HG03139 (cell line): ENCODE data around the gene COL26A1.
"Not testable (repeated sequence)": the region's sequence is repeated elsewhere in the genome, so short reads cannot be mapped to it uniquely, and the experiment has no call there.

Experiments used
- ATAC-seq: cut with Tn5 transposase; IDR thresholded peaks from one replicate; pipeline ENCODE4 v1.9.1; 2021; ENCODE audit not compliant: unreplicated experiment

The COL26A1 gene

DNA sequence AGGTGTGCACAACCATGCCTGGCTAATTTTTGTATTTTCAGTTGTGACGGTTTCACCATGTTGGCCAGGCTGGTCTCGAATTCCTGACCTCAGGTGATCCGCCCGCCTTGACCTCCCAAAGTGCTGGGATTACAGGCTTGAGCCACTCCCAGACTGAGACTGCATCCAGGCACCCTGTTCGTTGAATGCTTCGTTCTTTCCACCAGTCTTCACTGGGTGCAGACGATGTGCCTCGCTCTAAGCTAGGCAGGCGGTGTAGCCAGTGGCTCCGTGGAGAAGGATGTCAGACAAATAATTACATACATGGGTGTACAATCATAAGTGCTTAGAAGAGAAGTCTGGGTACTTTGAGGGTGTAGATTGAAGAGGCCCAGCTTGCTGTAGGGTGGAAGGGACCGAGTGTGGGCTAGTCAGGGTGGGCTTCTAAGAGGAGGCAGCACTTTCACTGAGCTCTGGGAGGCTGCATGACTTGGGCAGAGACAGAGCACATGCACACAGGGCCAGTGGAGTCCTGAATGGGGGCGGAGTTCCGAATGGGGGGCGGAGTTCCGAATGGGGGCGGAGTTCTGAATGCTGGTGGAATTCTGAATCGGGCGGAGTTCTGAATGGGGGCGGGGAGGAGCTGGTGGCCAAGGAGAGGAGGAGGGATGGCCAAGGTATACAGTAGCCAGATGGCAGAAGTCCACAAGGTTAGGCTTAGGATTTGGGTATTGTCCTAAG, 74.3 kb downstream of the COL26A1 start:
- no peak for ATAC-seq

DNA sequence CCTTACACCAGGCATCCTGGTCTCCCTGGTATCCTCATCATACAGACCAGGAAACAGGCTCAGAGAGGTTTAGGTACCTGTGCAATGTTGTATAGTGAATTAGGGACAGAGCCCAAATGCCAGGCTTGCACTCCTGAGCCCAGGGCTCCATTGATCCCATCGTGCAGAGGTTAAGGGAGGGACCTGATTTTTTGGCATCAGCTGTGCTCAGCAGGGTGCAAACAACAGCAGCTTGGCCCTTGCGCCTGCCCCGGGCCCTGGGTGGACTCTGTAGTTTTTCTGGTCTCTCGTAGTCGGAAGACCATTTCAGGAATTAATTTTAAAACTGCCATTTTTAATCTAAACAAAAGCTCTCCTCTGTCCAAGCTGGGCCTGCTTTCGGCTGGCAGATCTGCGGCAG, 79.2 kb downstream of the COL26A1 start:
- ATAC-seq, result no peak

DNA sequence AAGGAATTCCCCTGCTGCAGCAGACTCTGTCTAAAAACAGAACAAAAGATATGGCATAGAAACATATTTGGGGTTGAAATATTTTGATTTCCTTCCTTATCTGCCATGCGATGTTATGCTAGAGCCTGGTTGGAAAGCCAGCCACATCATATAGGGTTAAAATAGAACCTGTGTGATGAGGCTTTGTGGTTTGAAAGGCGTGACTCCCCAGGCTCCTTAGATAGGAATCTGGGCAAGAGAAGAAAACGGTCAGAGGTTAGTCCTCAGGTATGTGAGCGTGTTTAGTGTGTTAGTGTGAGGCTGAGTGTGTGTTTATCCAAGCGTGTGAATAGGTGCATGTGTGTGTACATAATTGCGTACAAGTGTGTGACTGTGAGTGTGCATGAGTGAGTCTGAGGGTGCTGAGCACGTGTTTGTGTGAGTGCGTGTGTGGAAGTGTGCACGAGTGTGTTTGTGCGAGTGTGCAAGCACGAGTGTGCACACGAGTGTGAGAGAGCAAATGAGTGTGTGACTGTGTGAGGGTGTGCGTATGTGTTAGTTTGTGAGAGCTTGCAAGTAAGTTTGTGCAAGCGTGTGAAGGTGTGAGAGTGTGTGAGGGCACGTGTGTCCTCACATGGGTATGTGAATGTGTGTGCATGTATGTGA, 79.9 kb downstream of the COL26A1 start:
- ATAC-seq, result no peak

DNA sequence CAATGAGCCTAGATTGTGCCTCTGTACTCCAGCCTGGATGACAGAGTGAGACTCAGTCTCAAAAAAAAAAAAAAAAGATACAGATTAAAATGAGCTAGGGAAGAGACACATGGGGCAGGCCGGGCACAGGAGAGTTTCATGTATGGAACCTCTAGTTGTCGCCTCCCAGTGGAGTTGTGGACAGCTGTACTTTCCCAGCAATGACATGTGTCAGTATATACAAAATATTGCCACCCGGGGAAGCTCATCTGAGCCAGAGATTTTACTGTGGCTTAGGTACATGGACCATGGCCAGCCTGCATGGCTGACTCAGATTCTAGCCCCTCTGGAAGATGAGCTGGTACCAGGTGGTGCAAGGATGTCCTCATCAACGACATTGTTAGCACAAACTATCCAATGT, 87.4 kb downstream of the COL26A1 start:
- ATAC-seq, result no peak

DNA sequence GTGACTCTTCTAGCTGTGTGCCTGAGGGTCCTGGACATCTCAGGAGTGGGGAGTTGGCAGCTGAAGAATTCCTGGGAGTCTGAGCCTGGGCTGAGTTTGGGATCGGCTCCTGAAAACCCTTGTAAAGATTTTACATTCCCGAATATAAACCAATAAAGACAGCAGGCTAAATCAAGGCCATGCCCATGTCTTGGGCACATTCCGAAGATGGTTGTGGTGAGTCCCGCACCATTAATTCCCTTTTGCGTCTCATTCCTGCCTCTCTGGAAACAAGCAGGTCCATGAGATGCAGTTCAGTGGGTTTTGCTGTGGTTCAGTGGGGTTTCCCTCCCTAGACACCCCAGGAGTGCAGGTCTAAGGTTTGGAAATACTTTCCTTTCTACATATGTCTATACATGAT, 90.9 kb downstream of the COL26A1 start:
- no peak for ATAC-seq

DNA sequence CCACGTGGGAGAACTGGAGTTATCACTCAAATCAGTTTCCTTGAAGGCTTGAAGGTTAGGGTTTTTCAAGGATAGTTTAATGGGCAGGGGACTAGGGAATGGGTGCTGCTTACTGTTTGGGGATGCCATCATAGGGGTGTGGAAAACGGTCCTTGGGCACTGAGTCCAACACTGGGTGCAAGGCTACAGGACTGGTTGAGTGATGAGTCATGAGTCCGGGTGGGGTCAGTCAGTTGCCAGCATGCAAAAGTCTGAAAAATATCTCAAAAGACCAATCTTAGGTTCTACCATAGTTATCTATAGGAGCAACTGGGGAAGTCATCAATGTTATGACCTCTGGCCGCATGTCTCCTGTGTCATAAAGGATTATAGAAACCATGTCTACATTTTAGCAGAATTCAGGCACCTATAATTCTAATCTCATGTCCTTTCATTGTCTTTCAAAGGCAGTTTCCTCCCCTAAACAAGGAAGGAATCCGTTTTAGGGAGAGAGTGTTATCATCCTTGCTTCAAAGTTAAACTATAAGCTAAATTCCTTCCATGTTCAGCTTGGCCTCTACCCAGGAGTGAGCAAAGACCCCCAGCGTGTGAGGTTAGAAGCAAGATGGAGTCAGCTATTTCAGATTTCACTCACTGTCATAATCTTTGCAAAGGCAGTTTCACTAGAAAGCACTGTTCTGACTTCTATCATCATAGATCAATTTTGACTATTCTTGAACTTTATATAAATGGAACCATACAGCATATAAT, 94.5 kb downstream of the COL26A1 start:
- no peak for ATAC-seq

DNA sequence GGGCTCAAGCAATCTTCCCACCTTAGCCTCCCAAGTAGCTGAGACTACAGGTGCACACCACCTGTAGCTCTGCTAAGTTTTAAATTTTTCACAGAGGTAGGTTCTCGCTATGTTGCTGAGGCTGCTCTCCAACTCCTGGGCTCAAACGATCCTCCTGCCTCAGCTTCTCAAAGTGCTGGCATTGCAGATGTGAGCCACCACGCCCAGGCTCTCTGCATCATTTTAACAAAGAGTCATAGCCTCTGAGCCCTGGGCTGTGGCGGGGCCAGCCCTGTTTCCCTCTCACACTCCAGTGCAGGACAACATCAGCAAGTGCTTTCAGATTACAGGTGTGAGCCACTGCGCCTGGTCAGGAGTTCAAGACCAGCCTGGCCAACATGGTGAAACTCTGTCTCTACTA, 102.5 kb downstream of the COL26A1 start:
- ATAC-seq, result no peak

DNA sequence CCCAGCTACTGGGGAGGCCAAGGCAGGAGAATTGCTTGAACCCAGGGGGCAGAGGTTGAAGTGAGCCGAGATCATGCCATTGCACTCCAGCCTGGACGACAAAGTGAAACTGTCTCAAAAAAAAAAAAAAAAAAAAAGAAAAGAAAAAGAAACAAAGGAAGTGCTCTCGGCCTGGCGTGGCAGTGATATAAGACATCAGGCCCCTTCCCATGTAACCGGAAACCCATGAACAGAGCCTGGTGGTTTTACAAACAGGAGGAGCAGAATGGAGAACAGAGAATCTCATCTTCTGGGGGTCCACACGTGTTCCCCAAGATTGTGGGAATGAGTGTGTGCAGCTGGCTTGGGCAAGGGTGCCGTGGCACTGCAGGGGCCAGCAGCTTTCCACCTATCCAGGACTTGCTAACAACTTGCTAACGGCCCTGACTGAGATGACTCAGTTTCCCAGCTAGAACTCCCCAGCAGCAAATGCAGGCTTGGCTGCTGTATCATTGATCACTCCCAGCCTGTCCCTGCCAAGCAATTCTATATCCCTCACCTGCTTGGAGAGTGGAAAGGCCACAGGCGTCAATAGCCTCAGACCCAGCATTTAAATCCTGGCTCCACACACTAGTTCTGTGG, 103.0 kb downstream of the COL26A1 start:
- no peak for ATAC-seq

DNA sequence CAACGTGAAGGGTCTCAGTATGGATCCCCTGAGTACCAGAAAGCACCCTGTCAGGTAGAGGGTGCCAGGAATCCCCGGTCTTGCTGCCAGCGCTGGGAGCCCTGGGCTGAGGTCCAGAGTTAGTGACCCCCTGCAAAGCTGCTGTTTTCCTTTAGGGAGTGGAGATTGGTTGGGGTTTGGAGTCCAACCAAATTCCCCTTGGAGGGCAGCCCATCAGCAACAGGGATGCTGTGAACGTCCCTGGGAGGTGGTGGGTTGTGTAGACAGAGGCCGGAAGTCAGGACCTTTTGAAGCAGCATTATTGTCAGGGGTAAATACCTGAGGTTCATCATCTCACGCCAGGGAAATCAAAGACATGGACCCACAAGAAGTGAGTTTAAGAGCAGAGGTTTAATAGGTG, 104.2 kb downstream of the COL26A1 start:
- ATAC-seq, result no peak

DNA sequence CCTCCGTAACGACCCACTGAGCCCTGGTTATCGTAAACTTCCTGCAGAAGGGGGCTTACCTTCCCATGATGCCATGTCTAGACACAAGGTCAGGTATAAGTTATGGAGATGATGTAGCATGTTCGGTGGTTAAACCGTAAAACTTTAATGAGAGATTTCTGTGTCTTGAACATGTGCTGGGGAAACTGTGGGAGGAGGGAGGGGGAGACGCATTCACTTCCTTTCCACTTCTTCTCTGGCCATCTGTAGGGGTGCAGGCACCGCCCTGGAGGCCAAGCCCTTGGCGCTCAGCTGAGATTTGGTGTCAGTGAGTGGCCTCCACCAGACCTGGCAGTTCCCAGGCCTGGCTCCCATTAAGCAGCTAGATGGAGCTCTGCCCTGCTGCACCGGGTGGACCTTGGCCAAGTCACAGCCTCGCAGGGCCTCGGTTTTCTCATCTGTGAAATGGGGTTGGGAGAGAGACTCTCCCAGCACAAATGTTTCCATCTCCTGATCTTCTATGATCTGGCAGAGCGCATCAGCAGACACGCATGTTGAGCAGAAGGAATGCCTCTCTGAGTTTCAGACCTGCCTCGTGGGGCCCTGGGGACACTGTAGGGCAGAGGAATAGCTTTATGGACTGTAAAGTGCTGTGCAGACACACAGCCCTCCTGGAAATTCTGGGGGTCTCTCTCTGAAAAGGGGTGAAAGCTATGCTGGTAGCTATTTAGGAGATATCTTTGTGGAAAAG, 106.0 kb downstream of the COL26A1 start:
- ATAC-seq, result no peak

DNA sequence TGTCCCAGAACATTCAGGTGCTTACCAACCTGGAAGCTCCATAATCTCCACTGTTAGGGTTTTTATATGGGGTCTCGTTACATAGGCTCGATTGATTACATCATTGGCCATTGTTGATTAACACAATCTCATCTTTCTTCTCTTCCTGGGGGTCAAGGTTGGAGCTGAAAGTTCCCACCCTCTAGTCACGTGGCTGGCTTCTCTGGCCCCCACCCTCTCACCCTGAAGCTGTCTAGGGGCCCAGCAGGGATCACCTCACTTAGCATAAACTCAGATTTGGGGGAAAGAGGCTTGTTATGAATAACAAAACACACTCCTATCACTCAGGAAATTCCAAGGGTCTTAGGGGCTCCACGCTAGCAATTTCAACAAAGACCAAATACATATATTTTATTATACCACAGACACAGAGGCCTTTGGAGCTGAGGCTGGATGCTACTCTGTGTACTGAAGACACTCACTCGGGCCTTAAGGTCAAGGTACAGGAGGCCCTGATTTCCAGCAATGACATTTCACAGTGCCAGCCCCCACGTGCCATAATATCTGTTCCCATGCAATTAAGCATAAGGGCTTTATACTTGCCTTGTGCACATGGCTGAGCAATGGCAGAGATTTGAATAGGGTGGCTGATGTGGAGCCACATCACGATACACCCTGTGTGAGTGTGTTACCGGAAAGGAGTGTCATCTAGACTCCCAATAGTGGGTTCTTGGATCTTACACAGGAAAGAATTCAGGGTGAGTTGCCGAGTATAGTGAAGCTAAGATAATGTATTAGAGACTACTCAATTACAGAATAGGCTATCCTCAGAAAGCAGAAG, 108.2 kb downstream of the COL26A1 start:
- ATAC-seq, result no peak

DNA sequence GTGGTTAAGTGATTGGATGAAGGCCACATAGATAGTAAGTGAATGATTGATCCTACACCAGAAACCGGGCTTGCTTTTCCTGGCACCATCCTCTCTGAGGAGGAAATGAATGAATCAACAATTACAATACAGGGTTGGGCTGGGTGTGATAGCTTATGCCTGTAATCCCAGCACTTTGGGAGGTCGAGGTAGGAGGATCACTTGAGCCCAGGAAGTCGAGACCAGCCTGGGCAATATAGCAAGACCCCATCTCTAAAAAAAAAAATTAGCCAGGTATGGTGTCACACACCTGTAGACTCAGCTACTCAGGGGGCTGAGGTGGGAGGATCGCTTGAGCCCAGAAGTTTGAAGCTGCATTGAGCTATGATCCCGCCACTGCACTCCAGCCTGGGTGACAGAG, 111.5 kb downstream of the COL26A1 start:
- no peak for ATAC-seq

DNA sequence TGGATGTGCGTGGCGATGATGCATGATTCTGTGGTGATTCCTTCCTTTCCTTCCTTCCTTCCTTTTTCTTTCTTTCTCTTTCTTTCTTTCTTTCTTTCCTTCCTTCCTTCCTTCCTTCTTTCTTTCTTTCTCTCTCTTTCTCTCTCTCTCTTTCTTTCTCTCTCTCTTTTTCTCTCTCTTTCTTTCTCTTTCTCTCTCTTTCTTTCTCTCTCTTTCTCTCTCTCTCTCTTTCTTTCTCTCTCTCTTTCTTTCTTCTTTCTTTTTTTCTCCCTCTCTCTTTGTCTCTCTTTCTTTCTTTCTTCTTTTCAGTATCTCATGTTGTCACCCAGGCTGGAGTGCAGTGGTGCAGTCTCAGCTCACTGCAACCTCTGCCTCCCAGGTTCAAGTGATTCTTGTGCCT, 113.0 kb downstream of the COL26A1 start:
- not testable (repeated sequence) for ATAC-seq

DNA sequence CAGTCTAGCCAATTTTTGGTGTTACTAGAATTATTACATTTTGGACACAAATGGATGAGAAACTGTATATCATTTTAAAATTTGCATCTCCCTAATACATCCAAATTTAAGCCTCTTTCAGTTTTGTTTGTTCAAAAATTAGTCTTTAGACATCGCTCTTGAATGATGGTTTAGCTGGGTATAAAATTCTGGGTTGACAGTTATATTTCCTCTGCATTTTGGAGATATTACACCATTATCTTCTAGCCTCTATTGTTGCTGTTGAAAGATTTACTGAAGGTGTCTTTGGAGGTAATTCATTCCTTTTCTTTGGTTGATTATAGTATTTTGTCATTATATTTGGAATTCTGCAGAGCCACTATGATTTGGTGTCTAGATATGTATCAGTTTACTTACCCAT, 116.5 kb downstream of the COL26A1 start:
- no peak for ATAC-seq

DNA sequence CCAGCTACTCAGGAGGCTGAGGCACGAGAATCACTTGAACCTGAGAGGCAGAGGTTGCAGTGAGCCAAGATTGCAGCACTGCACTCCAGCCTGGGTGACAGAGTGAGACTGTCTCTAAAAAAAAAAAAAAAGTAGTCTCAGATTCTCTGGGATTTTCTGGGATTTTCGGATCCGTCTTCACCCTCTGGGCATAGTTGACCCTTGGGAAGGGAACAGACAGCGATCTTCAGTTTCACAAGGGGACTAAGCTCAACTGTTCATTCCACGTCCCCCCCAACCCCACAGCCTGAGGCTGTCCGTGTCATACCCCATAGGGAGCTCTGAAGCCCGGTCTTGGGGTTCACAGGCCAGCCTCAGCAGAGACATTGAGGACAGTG, 123.4 kb downstream of the COL26A1 start:
- ATAC-seq, result not testable (repeated sequence)

DNA sequence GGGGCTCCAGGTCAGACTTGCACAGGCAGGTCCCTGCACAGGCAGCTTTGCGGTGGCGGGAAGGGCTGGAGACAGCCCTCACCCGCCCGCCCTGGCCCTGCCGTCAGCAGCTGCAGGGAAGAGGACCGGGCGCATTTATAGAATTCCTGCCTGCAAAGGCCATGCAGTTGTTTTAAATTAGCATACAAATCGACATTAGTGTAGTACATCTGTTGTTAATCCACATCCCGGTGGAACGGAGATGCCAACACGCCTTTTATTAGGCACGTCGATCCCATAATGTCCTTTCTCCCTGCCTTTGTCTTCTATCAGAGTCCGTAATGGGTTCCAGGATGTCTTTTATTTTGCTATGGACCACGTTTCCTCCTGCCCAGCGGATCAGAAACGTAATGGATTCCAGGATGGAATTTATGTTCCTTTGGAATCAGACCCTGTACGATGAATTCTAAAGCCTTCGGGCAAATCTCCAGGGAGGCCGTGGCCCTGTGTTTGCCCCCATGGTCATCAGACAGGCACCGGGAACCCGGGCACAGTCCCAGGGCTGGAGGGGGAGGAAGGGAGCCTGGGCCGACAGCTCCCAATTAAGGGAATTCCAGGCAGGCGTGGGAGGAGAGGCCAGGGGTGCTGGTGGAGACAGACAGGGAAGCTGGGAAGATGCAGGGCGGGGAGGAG, 123.9 kb downstream of the COL26A1 start:
- no peak for ATAC-seq

DNA sequence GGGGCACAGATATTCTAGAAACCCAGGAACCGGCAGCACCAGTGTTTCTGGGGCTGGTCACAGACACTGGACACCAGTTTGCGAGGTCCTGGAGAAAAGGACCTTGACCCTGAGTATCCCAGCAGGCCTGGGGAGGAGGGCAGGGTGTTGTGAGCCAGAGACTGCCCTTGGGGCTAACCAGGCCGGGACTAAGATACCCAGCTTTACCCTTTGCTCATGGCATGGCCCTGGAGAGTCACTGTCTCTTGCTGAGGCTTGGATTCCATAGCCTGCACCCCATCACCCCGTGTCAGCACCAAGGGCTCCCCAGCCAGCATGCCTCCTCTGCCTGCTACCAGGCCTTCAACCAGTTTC, 124.4 kb downstream of the COL26A1 start:
- ATAC-seq, result no peak

DNA sequence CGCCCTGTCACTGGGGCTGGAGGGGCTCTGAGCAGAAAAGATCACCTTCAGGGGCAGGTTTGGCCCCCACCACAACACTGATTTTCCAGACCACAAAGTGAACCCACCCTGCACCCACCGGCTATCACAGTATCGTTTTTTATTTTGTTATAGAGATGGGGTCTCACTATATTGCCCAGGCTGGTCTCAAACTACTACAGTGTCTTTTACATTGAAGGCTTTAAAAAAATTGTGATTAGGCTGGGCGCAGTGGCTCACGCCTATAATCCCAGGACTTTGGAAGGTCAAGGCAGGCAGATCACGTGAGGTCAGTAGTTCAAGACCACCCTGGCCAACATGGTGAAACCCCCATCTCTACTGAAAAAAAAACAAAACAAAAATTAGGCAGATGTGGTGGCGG, 125.1 kb downstream of the COL26A1 start:
- no peak for ATAC-seq

DNA sequence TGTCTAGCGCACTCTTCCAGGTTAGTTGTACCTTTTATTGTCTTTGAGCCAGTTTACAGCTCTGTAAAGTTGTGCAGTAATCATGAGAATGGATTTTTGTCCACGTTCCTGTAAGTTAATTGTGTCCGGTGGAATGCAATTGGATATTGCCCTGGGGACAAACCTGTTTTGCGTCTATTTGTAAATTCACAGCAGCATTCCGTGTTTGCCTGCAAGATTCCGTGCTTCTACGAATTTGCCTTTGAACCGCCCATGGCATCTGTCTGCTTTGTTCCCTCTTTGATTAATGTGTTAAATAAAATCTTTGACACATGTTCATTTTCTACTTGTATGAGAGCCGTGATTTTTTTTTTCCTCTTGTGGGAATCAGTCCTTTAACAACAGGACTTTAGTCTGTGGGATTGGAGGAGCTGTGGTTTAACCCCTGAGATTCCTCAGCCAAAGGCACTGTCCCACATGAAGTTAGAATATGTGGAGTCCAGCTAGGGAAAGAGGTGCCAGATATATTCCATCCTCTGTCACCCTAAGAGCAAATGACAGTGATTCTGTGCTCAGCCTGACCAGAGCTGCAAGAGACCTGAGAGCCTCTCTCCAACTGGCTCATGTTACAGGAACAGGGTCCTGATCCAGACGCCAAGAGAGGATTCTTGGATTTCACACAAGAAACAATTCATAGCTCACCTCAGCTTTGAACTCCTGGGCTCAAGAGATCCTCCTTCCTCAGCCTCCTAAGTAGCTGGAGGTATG, 126.3 kb downstream of the COL26A1 start:
- no peak for ATAC-seq
